ENCODE data around the gene PKP3.

GRCh38 chr11:365831-366230, 28.2 kb upstream of the PKP3 start:
- no peak for TF ChIP-seq CTCF (optimal IDR thresholded peaks at IDR 0.05 in 1 of 3, IDR thresholded peaks at IDR 0.05 in 1 of 3, conservative IDR thresholded peaks at IDR 0.05 in 1 of 3; ENCODE audit: extremely low read depth in 1 of 3, insufficient read depth in 2 of 3, low read length in 3 of 3)
- no peak for TF ChIP-seq EZH2 (IDR thresholded peaks at IDR 0.05; ENCODE audit: low read length)
